ENCODE data around the gene GFI1B.

Gene GFI1B

GRCh38 chr9:133014696-133015095, 36.2 kb downstream of the GFI1B start:
- DNase-seq: no peak

- DNase-seq: peak in 1 of 4 experiments; percentile 11
These were observed 44.8 kb downstream of the GFI1B start for GRCh38 chr9:133023117-133023890.

GRCh38 chr9:133026426-133026825, 47.9 kb downstream of the GFI1B start:
- no peak for DNase-seq

GRCh38 chr9:133027134-133027533, 48.6 kb downstream of the GFI1B start:
- no peak for DNase-seq

GRCh38 chr9:133028221-133028620, 49.7 kb downstream of the GFI1B start:
- DNase-seq: no peak

- no peak for DNase-seq
These were observed 51.5 kb downstream of the GFI1B start for GRCh38 chr9:133029994-133030316.

- DNase-seq: peak; percentile 76 to 90 (median 86)
These were observed 52.0 kb downstream of the GFI1B start, which contains the start of gene GTF3C5 for GRCh38 chr9:133030317-133031129. TSS of gene GTF3C5 (plus strand) at chr9:133030997. CDS start at chr9:133031012, 15 bp downstream.

- no peak for DNase-seq
These were observed 52.6 kb downstream of the GFI1B start for GRCh38 chr9:133031130-133031422.

GRCh38 chr9:133031496-133031911, 53.0 kb downstream of the GFI1B start:
- no peak for DNase-seq

GRCh38 chr9:133032171-133032570, 53.7 kb downstream of the GFI1B start:
- DNase-seq: no peak

GRCh38 chr9:133035669-133036068, 57.2 kb downstream of the GFI1B start:
- no peak for DNase-seq

GRCh38 chr9:133037775-133038515, 59.5 kb downstream of the GFI1B start:
- DNase-seq: no peak

GRCh38 chr9:133040892-133041479, 62.5 kb downstream of the GFI1B start:
- DNase-seq: peak in 1 of 4 experiments; percentile 17

Measured in activated naive CD4-positive, alpha-beta T cell (primary cell).